T-helper 17 cell (primary cell): ENCODE measurements around the gene SEC63. TPM values are rescaled to one million over a fixed set of nuclear protein-coding genes. Genes with fewer than 3 reads are reported as not detected.
"Not testable (repeated sequence)": the region's sequence is repeated elsewhere in the genome, so short reads cannot be mapped to it uniquely, and the experiment has no call there.

Experiments
- ATAC-seq: fragments of 150-1000 bp; cut with Tn5 transposase; 2 replicates; pipeline ENCODE4 v1.10.0; 2021; ENCODE audit warnings: mild to moderate bottlenecking, moderate library complexity
- DNase-seq, 3 donors: peaks; one replicate each; pipeline versions ENCODE4 v3.0.0 to v3.0.0-alpha.2; 2020 to 2021
- H3K9me3 ChIP-seq: one replicate; pipeline ENCODE4 v1.7.0; 2013; ENCODE audit warnings: low read length, mild to moderate bottlenecking; ENCODE audit not compliant: control insufficient read depth, poor library complexity, severe bottlenecking
- H3K27ac Mint-ChIP-seq: one replicate; pipeline ENCODE4 v1.8.0; 2022; ENCODE audit warnings: mild to moderate bottlenecking, moderate library complexity, mixed read lengths
- H3K27me3 Mint-ChIP-seq: one replicate; pipeline ENCODE4 v1.8.0; 2022; ENCODE audit warnings: mixed read lengths
- H3K36me3 Mint-ChIP-seq: one replicate; pipeline ENCODE4 v1.8.0; 2022; ENCODE audit warnings: low read depth, mixed read lengths
- H3K4me1 Mint-ChIP-seq: one replicate; pipeline ENCODE4 v1.8.0; 2022; ENCODE audit warnings: mild to moderate bottlenecking, mixed read lengths
- H3K4me3 Mint-ChIP-seq: one replicate; pipeline ENCODE4 v1.8.0; 2022; ENCODE audit warnings: mild to moderate bottlenecking, moderate library complexity, mixed read lengths
- total RNA-seq, 4 donors: library from RNA in 2 of 4; stranded (reverse) in 2 of 4; gene quantifications; one replicate each; pipeline ENCODE4 v1.2.3 and lab custom pipeline; 2022 to 2026

Gene SEC63
- total RNA-seq (10 to 100 TPM; 76.6 to 86.7 TPM), total RNA-seq (lab: John Stamatoyannopoulos, UW) (27.3 to 30.5 reads per million in 2 donors)

- peak within 1 kb of the TSS; percentile 100 for H3K4me3 Mint-ChIP-seq
- peaks cover 7% of the 10 kb centered on the region for H3K36me3 Mint-ChIP-seq
- H3K9me3 ChIP-seq: no peaks in the 10 kb centered on the region
- ATAC-seq (peak; percentile 98), DNase-seq (peak; percentile 93 to 97 (median 96))
- peaks cover 20% of the 10 kb centered on the region for H3K4me1 Mint-ChIP-seq
- H3K27ac Mint-ChIP-seq: peak within 1 kb of the TSS; percentile 99
- H3K27me3 Mint-ChIP-seq: no peaks in the 10 kb centered on the region
These were observed at the start of gene SEC63 for GRCh38 chr6:107957909-107958688. Gene SEC63 (minus strand): TSS chr6:107958208. CDS start chr6:107958009, 199 bp downstream.

- DNase-seq (no peak), ATAC-seq (no peak)
- H3K27ac Mint-ChIP-seq: no peak overlapping the region
- peaks cover 10% of the 10 kb centered on the region for H3K27me3 Mint-ChIP-seq
- no peak overlapping the region for H3K4me3 Mint-ChIP-seq
- H3K4me1 Mint-ChIP-seq: peaks cover 2% of the 10 kb centered on the region
- no peaks in the 10 kb centered on the region for H3K36me3 Mint-ChIP-seq
- H3K9me3 ChIP-seq: no peaks in the 10 kb centered on the region
These were observed 48.0 kb upstream of the SEC63 start for GRCh38 chr6:108005961-108006360.

GRCh38 chr6:108004861-108005260 is 46.9 kb upstream of the SEC63 start:
- Mint-ChIP-seq H3K36me3 (no peaks in the 10 kb centered on the region), H3K4me3 (no peak overlapping the region), H3K4me1 (peaks cover 2% of the 10 kb centered on the region), H3K27me3 (peaks cover 10% of the 10 kb centered on the region), H3K27ac (no peak overlapping the region)
- ATAC-seq (no peak), DNase-seq (no peak)
- H3K9me3 ChIP-seq: no peaks in the 10 kb centered on the region

- H3K9me3 ChIP-seq: no peaks in the 10 kb centered on the region
- H3K4me1 Mint-ChIP-seq: peaks cover 2% of the 10 kb centered on the region
- DNase-seq: no peak
- ATAC-seq: no peak
- peaks cover 18% of the 10 kb centered on the region for H3K27me3 Mint-ChIP-seq
- H3K36me3 Mint-ChIP-seq: no peaks in the 10 kb centered on the region
- no peak overlapping the region for H3K4me3 Mint-ChIP-seq
- H3K27ac Mint-ChIP-seq: no peak overlapping the region
These were observed 44.6 kb upstream of the SEC63 start for GRCh38 chr6:108002365-108003221.

GRCh38 chr6:108001696-108002231 is 43.8 kb upstream of the SEC63 start:
- Mint-ChIP-seq H3K4me3 (no peak overlapping the region), H3K27ac (no peak overlapping the region), H3K36me3 (no peaks in the 10 kb centered on the region), H3K27me3 (peaks cover 18% of the 10 kb centered on the region), H3K4me1 (peaks cover 2% of the 10 kb centered on the region)
- ATAC-seq (no peak), DNase-seq (no peak)
- H3K9me3 ChIP-seq: no peaks in the 10 kb centered on the region

- not testable (repeated sequence) for H3K9me3 ChIP-seq, ATAC-seq, H3K27ac Mint-ChIP-seq, H3K36me3 Mint-ChIP-seq, H3K4me1 Mint-ChIP-seq, H3K4me3 Mint-ChIP-seq, DNase-seq
- peaks cover 18% of the 10 kb centered on the region for H3K27me3 Mint-ChIP-seq
These were observed 42.3 kb upstream of the SEC63 start for GRCh38 chr6:108000259-108000658.

GRCh38 chr6:107999341-107999740 is 41.3 kb upstream of the SEC63 start:
- Mint-ChIP-seq H3K36me3 (no peaks in the 10 kb centered on the region), H3K27ac (no peak overlapping the region), H3K4me1 (peaks cover 4% of the 10 kb centered on the region), H3K27me3 (peaks cover 18% of the 10 kb centered on the region), H3K4me3 (no peak overlapping the region)
- no peaks in the 10 kb centered on the region for H3K9me3 ChIP-seq
- no peak for DNase-seq
- no peak for ATAC-seq

- peaks cover 14% of the 10 kb centered on the region for H3K27me3 Mint-ChIP-seq
- peak overlapping the region; percentile 68 for H3K27ac Mint-ChIP-seq
- H3K9me3 ChIP-seq: no peaks in the 10 kb centered on the region
These were observed 34.0 kb upstream of the SEC63 start for GRCh38 chr6:107991772-107992550.

GRCh38 chr6:107991061-107991460 is 33.1 kb upstream of the SEC63 start:
- H3K4me3 Mint-ChIP-seq: peak overlapping the region; percentile 36
- no peak for ATAC-seq
- H3K27ac Mint-ChIP-seq: no peak overlapping the region

More at GRCh38 chr6:107991772-107992550, 34.0 kb upstream of the SEC63 start:
- DNase-seq (no peak), ATAC-seq (no peak)
- Mint-ChIP-seq H3K36me3 (peaks cover 2% of the 10 kb centered on the region), H3K4me3 (no peak overlapping the region), H3K4me1 (peaks cover 7% of the 10 kb centered on the region)

GRCh38 chr6:107990587-107990986 is 32.6 kb upstream of the SEC63 start:
- H3K4me3 Mint-ChIP-seq, H3K27ac Mint-ChIP-seq: not testable (repeated sequence)

More at GRCh38 chr6:107991061-107991460, 33.1 kb upstream of the SEC63 start:
- Mint-ChIP-seq H3K4me1 (peaks cover 7% of the 10 kb centered on the region), H3K36me3 (peaks cover 2% of the 10 kb centered on the region), H3K27me3 (peaks cover 14% of the 10 kb centered on the region)
- H3K9me3 ChIP-seq: no peaks in the 10 kb centered on the region
- no peak for DNase-seq

GRCh38 chr6:107989166-107990094 is 31.4 kb upstream of the SEC63 start:
- H3K27ac Mint-ChIP-seq: no peak overlapping the region
- peaks cover 2% of the 10 kb centered on the region for H3K36me3 Mint-ChIP-seq
- H3K4me1 Mint-ChIP-seq: peaks cover 6% of the 10 kb centered on the region
- ATAC-seq (no peak), DNase-seq (no peak)
- no peaks in the 10 kb centered on the region for H3K9me3 ChIP-seq
- H3K4me3 Mint-ChIP-seq: no peak overlapping the region
- H3K27me3 Mint-ChIP-seq: peaks cover 19% of the 10 kb centered on the region

More at GRCh38 chr6:107990587-107990986, 32.6 kb upstream of the SEC63 start:
- H3K4me1 Mint-ChIP-seq, H3K36me3 Mint-ChIP-seq, H3K9me3 ChIP-seq, ATAC-seq, DNase-seq: not testable (repeated sequence)
- H3K27me3 Mint-ChIP-seq: peaks cover 18% of the 10 kb centered on the region

- peaks cover 18% of the 10 kb centered on the region for H3K27me3 Mint-ChIP-seq
- H3K27ac Mint-ChIP-seq: no peak overlapping the region
- H3K9me3 ChIP-seq: no peaks in the 10 kb centered on the region
- H3K4me1 Mint-ChIP-seq: peaks cover 6% of the 10 kb centered on the region
- no peak overlapping the region for H3K4me3 Mint-ChIP-seq
- peaks cover 2% of the 10 kb centered on the region for H3K36me3 Mint-ChIP-seq
- ATAC-seq (no peak), DNase-seq (no peak)
These were observed 30.6 kb upstream of the SEC63 start for GRCh38 chr6:107988570-107988969.
